Measurements from ENCODE around the gene PLBD1.

Gene PLBD1

DNA sequence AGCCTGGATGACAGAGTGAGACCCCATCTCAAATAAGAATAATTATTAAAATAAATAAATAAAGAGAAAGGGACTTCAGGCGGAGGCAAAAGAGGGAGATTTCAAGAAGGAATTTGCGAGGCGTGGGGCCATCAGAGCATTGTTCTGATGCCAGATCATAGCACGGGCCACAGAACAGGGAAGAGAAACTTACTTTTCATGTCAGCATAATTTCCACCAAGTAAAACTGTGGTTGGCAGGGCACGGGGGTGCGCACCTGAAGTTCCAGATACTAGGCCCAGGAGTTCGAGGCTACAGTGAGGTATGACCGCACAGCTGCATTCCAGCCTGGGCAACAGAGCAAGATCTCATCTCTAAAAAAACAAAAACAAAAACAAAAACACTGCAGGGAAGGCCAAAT is 11.0 kb upstream of the PLBD1 start:
- Mint-ChIP-seq H3K27ac (no peak overlapping the region), H3K27me3 (peaks cover 4% of the 10 kb centered on the region), H3K4me3 (no peak overlapping the region), H3K36me3 (no peaks in the 10 kb centered on the region), H3K9me3 (no peaks in the 10 kb centered on the region), H3K4me1 (peaks cover 3% of the 10 kb centered on the region)
- CTCF ChIA-PET = no interaction called here
- DNase-seq = no peak

DNA sequence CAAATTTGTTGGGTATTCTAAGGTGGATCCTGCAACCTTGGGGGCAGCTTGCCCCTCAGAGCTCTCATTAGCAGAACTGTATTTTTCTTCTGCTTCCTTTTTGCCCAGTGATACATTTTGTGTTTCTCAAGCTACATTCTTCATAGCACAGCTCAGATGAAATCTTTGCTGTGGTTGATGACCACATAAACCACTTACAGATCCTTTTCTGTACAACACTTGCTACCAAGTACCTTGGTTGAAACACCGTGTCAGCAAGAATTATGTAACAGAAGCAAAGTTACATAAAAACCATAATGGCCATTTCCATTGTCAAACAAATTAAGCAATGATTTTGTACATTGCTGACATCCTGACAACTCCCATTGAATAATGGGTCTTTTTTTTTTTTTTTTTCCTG is 9.7 kb upstream of the PLBD1 start:
- Mint-ChIP-seq H3K36me3 (no peaks in the 10 kb centered on the region), H3K4me3 (no peak overlapping the region), H3K27me3 (peaks cover 4% of the 10 kb centered on the region), H3K9me3 (no peaks in the 10 kb centered on the region), H3K27ac (no peak overlapping the region), H3K4me1 (peaks cover 3% of the 10 kb centered on the region)
- CTCF ChIA-PET = no interaction called here
- no peak for DNase-seq

DNA sequence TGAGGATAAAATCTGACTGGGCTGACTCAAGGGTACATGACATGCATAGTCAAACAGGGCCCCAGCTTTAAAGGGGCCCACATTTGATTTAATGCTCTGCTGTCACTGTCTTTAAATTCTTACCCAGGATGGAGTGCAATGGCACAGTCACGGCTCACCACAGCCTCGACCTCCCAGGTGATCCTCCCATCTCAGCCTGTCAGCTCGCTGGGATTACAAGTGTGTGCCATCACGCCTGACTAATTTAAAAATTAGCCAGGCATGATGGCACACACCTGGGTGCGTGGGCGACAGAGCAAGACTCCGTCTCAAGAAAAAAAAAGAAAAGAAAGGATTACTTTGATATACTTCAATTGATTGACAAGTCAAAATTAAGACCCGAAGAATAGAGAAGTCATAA is 9.2 kb upstream of the PLBD1 start:
- Mint-ChIP-seq H3K4me1 (peaks cover 3% of the 10 kb centered on the region), H3K4me3 (no peak overlapping the region), H3K27ac (no peak overlapping the region), H3K36me3 (no peaks in the 10 kb centered on the region), H3K9me3 (no peaks in the 10 kb centered on the region), H3K27me3 (peaks cover 4% of the 10 kb centered on the region)
- no peak for DNase-seq
- CTCF ChIA-PET = no interaction called here

DNA sequence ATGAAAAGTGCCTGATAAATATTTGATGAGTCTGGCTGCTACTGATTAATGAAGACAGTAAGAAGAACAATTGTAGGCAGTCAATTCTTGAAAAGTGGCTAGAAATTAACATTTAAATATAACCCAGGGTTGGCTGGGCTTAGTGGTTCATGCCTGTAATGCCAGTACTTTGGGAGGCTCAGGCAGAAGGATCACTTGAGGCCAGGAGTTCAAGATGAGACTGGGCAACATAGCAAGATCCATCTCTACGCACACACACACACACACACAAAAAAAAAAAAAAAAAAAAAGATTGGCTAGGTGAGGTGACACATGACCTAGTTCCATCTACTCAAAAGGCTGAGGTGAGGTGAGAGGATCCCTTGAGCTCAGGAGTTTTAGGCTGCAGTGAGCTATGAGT is 7.9 kb upstream of the PLBD1 start:
- CTCF ChIA-PET = no interaction called here
- no peak for DNase-seq
- Mint-ChIP-seq H3K4me3 (no peak overlapping the region), H3K36me3 (no peaks in the 10 kb centered on the region), H3K27ac (no peak overlapping the region), H3K4me1 (peaks cover 3% of the 10 kb centered on the region), H3K27me3 (peaks cover 9% of the 10 kb centered on the region), H3K9me3 (no peaks in the 10 kb centered on the region)

- CTCF ChIA-PET = no interaction called here
- H3K9me3 Mint-ChIP-seq = no peaks in the 10 kb centered on the region
- peaks cover 6% of the 10 kb centered on the region for H3K4me1 Mint-ChIP-seq
- no peaks in the 10 kb centered on the region for H3K36me3 Mint-ChIP-seq
- no peak overlapping the region for H3K4me3 Mint-ChIP-seq
- H3K27ac Mint-ChIP-seq = no peak overlapping the region
- no peak for DNase-seq
- peaks cover 19% of the 10 kb centered on the region for H3K27me3 Mint-ChIP-seq
Measured at GRCh38 chr12:14573118-14573517, 5.4 kb upstream of the PLBD1 start.

DNA sequence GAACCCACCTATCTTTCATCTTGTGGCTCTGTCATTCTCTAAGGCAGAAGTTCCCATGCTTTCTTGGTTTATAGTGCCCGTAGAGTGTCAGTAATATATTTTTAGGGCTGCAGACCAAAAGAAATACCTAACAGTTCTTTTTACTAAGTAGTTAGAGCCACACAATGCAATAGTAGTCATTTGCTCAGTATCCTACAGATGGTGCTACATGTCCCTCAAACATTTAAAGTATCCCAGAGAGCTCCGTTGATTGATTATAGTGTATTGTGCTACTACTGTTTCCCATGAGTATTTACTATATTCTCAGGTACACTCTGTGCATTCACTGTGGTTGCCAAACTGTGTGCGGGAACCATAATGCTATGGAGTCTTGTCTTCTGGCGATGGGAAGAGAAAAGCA is 4.7 kb upstream of the PLBD1 start:
- Mint-ChIP-seq H3K27ac (no peak overlapping the region), H3K4me1 (peaks cover 5% of the 10 kb centered on the region)

GRCh38 chr12:14571779-14572178 is 4.1 kb upstream of the PLBD1 start:
- no peak for DNase-seq
- H3K4me3 Mint-ChIP-seq = no peak overlapping the region
- peaks cover 3% of the 10 kb centered on the region for H3K4me1 Mint-ChIP-seq
- no peaks in the 10 kb centered on the region for H3K36me3 Mint-ChIP-seq
- peaks cover 33% of the 10 kb centered on the region for H3K27me3 Mint-ChIP-seq
- CTCF ChIA-PET = no interaction called here
- H3K27ac Mint-ChIP-seq = no peak overlapping the region
- H3K9me3 Mint-ChIP-seq = no peaks in the 10 kb centered on the region

More for the DNA sequence above, 4.7 kb upstream of the PLBD1 start:
- H3K27me3 Mint-ChIP-seq = peaks cover 26% of the 10 kb centered on the region
- CTCF ChIA-PET = no interaction called here
- no peak for DNase-seq
- H3K9me3 Mint-ChIP-seq = no peaks in the 10 kb centered on the region
- no peaks in the 10 kb centered on the region for H3K36me3 Mint-ChIP-seq
- no peak overlapping the region for H3K4me3 Mint-ChIP-seq

DNA sequence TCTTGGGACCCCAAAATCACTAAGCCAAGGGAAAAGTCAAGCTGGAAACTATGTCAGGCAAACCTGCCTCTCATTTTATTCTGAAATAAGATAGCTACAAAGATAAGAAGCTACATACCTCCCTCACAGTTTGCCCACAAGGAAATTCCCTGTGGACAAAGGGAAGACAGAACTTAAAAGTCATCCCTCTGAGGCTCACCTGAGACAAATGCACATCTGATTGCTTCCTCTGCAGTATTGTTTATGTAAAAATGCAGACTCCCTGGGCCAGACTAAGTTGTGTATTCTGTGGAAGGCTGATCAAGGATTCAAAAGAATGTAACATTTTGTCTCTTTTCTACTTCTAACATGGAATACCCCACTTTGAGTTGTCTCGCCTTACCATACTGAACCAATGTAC is 2.5 kb upstream of the PLBD1 start:
- Mint-ChIP-seq H3K27me3 (peaks cover 45% of the 10 kb centered on the region), H3K4me1 (peaks cover 3% of the 10 kb centered on the region), H3K9me3 (no peaks in the 10 kb centered on the region), H3K4me3 (no peak overlapping the region), H3K27ac (no peak overlapping the region), H3K36me3 (no peaks in the 10 kb centered on the region)
- DNase-seq = no peak
- CTCF ChIA-PET = no interaction called here

DNA sequence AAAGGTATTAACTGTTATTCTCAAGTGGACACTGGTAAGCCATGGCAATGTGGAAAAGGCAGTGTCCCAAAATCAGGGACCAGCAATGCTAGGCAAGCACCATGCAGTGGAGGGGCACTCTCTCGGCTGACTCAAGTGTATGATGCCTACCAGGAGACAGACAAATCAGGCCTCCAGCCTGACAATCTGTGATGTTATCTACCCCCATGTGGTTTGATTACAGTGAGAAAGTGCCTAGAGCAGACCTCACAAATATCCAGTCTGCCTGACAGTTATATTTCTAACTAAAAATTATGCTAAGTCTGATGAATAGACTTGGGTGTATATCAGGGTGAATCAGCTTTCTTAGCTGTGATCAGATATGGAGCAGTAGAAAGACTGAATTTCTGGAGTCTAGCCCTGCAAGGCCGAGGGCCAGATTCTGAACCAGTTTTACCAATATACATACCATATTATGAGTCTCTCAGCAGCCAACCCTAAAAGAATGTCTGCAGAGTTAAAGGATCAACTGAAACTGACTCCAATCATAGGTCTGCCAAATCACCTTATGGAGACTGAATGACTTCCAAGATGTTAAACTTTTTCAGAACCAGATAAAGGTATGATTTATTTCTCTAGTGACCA is 3.2 kb downstream of the PLBD1 start:
- CTCF ChIA-PET = no interaction called here

GRCh38 chr12:14563046-14563445 is 4.6 kb downstream of the PLBD1 start:
- H3K4me3 Mint-ChIP-seq = no peak overlapping the region
- DNase-seq = no peak
- H3K9me3 Mint-ChIP-seq = no peaks in the 10 kb centered on the region
- H3K27ac Mint-ChIP-seq = no peak overlapping the region
- CTCF ChIA-PET = no interaction called here
- peaks cover 31% of the 10 kb centered on the region for H3K27me3 Mint-ChIP-seq
- H3K4me1 Mint-ChIP-seq = no peaks in the 10 kb centered on the region
- H3K36me3 Mint-ChIP-seq = no peaks in the 10 kb centered on the region

More for the DNA sequence above, 3.2 kb downstream of the PLBD1 start:
- Mint-ChIP-seq H3K4me3 (no peak overlapping the region), H3K4me1 (peaks cover 3% of the 10 kb centered on the region), H3K27ac (no peak overlapping the region), H3K9me3 (no peaks in the 10 kb centered on the region), H3K27me3 (peaks cover 42% of the 10 kb centered on the region), H3K36me3 (no peaks in the 10 kb centered on the region)
- DNase-seq = no peak

DNA sequence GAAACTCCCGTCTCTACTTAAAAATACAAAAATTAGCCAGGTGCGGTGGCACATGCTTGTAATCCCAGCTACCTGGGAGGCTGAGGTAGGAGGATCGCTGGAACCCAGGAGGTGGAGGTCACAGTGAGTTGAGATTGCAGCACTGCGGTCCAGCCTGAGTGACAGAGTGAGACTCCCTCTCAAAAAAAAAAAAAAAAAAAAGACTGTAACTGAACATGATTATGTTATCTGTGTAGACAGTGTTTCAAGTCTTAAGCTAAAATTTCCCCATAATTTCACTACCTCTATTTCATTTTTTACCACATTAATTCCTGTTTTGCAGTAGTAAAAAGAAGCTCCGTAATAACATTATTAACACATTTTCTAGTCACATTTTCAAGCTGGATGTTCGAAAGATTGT is 5.4 kb downstream of the PLBD1 start:
- Mint-ChIP-seq H3K4me1 (no peaks in the 10 kb centered on the region), H3K9me3 (no peaks in the 10 kb centered on the region), H3K4me3 (no peak overlapping the region), H3K27me3 (peaks cover 23% of the 10 kb centered on the region), H3K27ac (no peak overlapping the region), H3K36me3 (no peaks in the 10 kb centered on the region)
- CTCF ChIA-PET = no interaction called here
- DNase-seq = no peak

DNA sequence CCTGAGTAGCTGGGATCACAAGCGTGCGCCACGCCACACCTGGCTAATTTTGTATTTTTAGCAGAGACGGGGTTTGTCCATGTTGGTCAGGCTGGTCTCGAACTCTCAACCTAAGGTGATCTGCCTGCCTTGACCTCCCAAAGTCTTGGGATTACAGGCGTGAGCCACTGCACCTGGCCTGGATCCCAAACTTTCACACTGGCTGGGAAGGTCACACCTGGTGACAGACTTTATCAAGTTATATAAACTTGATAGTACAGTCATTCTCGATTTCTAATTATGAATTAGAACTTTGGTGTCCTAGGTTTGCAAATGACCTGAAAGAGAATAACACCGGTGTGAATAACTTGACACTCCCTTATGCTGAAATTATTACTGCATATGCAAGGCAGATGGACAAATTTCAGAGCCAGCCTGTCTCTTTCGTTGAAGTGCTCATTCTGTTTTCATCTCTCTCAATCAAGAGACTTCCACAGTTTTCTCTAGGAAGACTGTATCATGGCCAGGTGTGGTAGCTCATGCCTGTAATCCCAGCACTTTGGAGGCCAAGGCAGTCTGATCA is 5.9 kb downstream of the PLBD1 start:
- CTCF ChIA-PET = no interaction called here
- no peak for DNase-seq
- Mint-ChIP-seq H3K4me3 (no peak overlapping the region), H3K27ac (no peak overlapping the region), H3K27me3 (peaks cover 18% of the 10 kb centered on the region), H3K4me1 (no peaks in the 10 kb centered on the region), H3K36me3 (no peaks in the 10 kb centered on the region), H3K9me3 (no peaks in the 10 kb centered on the region)

- peaks cover 14% of the 10 kb centered on the region for H3K27me3 Mint-ChIP-seq
- H3K4me3 Mint-ChIP-seq = no peak overlapping the region
- H3K9me3 Mint-ChIP-seq = no peaks in the 10 kb centered on the region
- CTCF ChIA-PET = no interaction called here
- H3K36me3 Mint-ChIP-seq = no peaks in the 10 kb centered on the region
- no peaks in the 10 kb centered on the region for H3K4me1 Mint-ChIP-seq
- DNase-seq = no peak
- H3K27ac Mint-ChIP-seq = no peak overlapping the region
Measured at GRCh38 chr12:14560904-14561574, 6.6 kb downstream of the PLBD1 start.

GRCh38 chr12:14558473-14558959 is 9.2 kb downstream of the PLBD1 start:
- Mint-ChIP-seq H3K27me3 (no peaks in the 10 kb centered on the region), H3K4me3 (no peak overlapping the region), H3K36me3 (no peaks in the 10 kb centered on the region), H3K9me3 (no peaks in the 10 kb centered on the region), H3K27ac (no peak overlapping the region), H3K4me1 (no peaks in the 10 kb centered on the region)
- no peak for DNase-seq
- CTCF ChIA-PET = no interaction called here

GRCh38 chr12:14557966-14558365 is 9.7 kb downstream of the PLBD1 start:
- no peaks in the 10 kb centered on the region for H3K9me3 Mint-ChIP-seq
- CTCF ChIA-PET = no interaction called here
- peaks cover 3% of the 10 kb centered on the region for H3K27me3 Mint-ChIP-seq
- H3K4me3 Mint-ChIP-seq = no peak overlapping the region
- DNase-seq = no peak
- no peaks in the 10 kb centered on the region for H3K4me1 Mint-ChIP-seq
- no peaks in the 10 kb centered on the region for H3K36me3 Mint-ChIP-seq
- no peak overlapping the region for H3K27ac Mint-ChIP-seq

Measured in activated naive CD4-positive, alpha-beta T cell treated with anti-CD3 and anti-CD28 coated beads, Interleukin-2, amount 10 ng/mL, durations not matched to agents 7 days and 5 days (primary cell).